SU-DHL-6 (cell line): ENCODE data around the gene CST9.

Experiments
- EZH2phosphoT487 ChIP-seq: fragments of 200-600 bp; sonication (generic), shearing (Covaris generic); conservative IDR thresholded peaks from 2 replicates; pipeline ENCODE4 v1.6.1; 2018; ENCODE audit warnings: mild to moderate bottlenecking, antibody characterized with exemption, low read length, moderate library complexity, mixed read lengths
- TF ChIP-seq, protein P1 (sequence below): fragments of 200-600 bp; sonication (generic); IDR thresholded peaks from one replicate; pipeline ENCODE4 v1.5.1; 2017; ENCODE audit warnings: antibody characterized with exemption, mild to moderate bottlenecking, low read length, moderate library complexity; ENCODE audit not compliant: insufficient read depth, poor library complexity, severe bottlenecking

DNA sequence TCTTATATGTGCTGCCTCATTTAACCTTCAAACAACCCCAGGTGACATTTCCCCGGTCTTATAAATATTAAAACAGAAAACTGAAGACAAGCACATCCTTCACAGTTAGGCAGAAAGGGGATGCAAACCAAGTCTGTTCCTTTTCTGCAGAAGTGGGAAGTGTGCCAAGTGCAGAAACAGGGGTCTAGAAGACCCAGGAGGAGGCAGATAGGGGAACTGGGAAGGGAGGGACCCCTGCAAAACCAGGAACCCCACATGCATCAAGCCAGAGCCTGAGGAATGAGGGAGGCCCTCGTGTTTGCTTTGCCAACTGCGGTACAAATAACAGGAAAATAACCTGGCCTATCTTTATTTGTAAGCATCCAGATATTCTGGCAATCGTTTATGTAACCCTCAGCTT is 49.0 kb upstream of the CST9 start:
- TF ChIP-seq, protein P1, sequence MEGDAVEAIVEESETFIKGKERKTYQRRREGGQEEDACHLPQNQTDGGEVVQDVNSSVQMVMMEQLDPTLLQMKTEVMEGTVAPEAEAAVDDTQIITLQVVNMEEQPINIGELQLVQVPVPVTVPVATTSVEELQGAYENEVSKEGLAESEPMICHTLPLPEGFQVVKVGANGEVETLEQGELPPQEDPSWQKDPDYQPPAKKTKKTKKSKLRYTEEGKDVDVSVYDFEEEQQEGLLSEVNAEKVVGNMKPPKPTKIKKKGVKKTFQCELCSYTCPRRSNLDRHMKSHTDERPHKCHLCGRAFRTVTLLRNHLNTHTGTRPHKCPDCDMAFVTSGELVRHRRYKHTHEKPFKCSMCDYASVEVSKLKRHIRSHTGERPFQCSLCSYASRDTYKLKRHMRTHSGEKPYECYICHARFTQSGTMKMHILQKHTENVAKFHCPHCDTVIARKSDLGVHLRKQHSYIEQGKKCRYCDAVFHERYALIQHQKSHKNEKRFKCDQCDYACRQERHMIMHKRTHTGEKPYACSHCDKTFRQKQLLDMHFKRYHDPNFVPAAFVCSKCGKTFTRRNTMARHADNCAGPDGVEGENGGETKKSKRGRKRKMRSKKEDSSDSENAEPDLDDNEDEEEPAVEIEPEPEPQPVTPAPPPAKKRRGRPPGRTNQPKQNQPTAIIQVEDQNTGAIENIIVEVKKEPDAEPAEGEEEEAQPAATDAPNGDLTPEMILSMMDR, result no peak
- TF ChIP-seq EZH2phosphoT487, result no peak
